Measurements from ENCODE around the gene PSME2. TPM values are rescaled to one million over a fixed set of nuclear protein-coding genes. Genes with fewer than 3 reads are reported as not detected.

Gene PSME2
- total and polyA plus RNA-seq, 2 of the 13 experiments (the other 11 are each of a cell fraction or from before 2014, with no cell fraction given), result 332 to 716 TPM

DNA sequence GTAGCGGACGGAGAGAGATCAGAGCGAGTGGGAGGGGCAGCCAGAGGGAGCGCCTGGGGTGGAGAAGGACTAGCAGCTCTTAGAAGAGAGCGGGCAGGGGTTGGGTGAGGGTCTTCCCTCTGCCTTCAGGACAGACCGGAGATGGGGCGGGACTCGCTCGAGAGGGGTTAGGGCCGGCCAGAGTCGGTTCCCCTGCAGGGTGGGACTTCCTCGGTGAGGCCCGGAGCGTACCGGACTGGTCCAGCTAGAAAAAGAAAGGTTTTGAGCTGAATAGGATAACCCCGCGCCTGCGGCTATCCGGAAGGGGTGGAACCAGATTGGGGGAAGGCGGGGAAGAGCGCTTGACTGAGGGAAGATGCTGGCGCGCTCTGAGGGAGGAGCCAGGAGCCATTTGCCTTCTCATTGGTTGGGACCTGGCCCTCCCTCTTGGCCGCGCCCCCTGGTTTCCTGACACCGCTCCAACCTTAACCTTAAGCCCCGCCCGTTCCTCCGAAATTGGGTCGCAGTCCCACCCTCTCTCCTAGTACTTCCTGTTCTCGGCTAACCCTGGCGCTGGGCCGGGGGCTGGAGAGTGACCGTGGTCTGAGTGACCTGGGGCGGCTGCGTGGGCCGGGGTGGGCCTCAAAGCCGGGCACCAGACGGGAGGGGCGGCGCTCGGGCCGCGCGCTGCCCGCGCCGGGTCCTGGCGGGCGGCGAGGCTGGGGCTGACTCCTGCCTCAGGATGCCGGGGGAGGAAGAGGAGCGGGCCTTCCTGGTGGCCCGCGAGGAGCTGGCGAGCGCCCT, 759 bp upstream of the PSME2 start, which contains the start of gene RNF31 (continued):
- TF ChIP-seq ZNF337 (CRISPR knock-in tag; IDR thresholded peaks at IDR 0.05; ENCODE audit: borderline replicate concordance, low read depth), result no peak
- TF ChIP-seq, protein P1, sequence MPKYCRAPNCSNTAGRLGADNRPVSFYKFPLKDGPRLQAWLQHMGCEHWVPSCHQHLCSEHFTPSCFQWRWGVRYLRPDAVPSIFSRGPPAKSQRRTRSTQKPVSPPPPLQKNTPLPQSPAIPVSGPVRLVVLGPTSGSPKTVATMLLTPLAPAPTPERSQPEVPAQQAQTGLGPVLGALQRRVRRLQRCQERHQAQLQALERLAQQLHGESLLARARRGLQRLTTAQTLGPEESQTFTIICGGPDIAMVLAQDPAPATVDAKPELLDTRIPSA (CRISPR knock-in tag; IDR thresholded peaks at IDR 0.05; ENCODE audit: borderline replicate concordance), result no peak
- TF ChIP-seq ZKSCAN5 (CRISPR knock-in tag; IDR thresholded peaks at IDR 0.05), result no peak
- TF ChIP-seq, protein P2, sequence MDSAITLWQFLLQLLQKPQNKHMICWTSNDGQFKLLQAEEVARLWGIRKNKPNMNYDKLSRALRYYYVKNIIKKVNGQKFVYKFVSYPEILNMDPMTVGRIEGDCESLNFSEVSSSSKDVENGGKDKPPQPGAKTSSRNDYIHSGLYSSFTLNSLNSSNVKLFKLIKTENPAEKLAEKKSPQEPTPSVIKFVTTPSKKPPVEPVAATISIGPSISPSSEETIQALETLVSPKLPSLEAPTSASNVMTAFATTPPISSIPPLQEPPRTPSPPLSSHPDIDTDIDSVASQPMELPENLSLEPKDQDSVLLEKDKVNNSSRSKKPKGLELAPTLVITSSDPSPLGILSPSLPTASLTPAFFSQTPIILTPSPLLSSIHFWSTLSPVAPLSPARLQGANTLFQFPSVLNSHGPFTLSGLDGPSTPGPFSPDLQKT (CRISPR knock-in tag; IDR thresholded peaks at IDR 0.05; ENCODE audit: borderline replicate concordance), result peak; percentile 85
- TF ChIP-seq, protein P3, sequence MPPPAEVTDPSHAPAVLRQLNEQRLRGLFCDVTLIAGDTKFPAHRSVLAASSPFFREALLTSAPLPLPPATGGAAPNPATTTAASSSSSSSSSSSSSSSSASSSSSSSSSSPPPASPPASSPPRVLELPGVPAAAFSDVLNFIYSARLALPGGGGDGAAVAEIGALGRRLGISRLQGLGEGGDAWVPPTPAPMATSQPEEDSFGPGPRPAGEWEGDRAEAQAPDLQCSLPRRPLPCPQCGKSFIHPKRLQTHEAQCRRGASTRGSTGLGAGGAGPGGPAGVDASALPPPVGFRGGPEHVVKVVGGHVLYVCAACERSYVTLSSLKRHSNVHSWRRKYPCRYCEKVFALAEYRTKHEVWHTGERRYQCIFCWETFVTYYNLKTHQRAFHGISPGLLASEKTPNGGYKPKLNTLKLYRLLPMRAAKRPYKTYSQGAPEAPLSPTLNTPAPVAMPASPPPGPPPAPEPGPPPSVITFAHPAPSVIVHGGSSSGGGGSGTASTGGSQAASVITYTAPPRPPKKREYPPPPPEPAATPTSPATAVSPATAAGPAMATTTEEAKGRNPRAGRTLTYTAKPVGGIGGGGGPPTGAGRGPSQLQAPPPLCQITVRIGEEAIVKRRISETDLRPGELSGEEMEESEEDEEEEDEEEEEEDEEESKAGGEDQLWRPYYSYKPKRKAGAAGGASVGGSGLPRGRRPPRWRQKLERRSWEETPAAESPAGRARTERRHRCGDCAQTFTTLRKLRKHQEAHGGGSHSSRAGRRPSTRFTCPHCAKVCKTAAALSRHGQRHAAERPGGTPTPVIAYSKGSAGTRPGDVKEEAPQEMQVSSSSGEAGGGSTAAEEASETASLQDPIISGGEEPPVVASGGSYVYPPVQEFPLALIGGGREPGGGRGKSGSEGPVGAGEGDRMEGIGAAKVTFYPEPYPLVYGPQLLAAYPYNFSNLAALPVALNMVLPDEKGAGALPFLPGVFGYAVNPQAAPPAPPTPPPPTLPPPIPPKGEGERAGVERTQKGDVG (CRISPR knock-in tag; IDR thresholded peaks at IDR 0.05; ENCODE audit: borderline replicate concordance), result no peak
- no peak for TF ChIP-seq ZNF496 (CRISPR knock-in tag; IDR thresholded peaks at IDR 0.05; ENCODE audit: insufficient replicate concordance)
- TF ChIP-seq, protein P4, sequence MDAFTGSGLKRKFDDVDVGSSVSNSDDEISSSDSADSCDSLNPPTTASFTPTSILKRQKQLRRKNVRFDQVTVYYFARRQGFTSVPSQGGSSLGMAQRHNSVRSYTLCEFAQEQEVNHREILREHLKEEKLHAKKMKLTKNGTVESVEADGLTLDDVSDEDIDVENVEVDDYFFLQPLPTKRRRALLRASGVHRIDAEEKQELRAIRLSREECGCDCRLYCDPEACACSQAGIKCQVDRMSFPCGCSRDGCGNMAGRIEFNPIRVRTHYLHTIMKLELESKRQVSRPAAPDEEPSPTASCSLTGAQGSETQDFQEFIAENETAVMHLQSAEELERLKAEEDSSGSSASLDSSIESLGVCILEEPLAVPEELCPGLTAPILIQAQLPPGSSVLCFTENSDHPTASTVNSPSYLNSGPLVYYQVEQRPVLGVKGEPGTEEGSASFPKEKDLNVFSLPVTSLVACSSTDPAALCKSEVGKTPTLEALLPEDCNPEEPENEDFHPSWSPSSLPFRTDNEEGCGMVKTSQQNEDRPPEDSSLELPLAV (CRISPR knock-in tag; conservative IDR thresholded peaks at IDR 0.05; ENCODE audit: low read depth), result no peak
- TF ChIP-seq KDM5B (CRISPR knock-in tag; IDR thresholded peaks at IDR 0.05; ENCODE audit: borderline replicate concordance), result peak; percentile 78
- TF ChIP-seq ZNF816 (CRISPR knock-in tag; IDR thresholded peaks at IDR 0.05; ENCODE audit: borderline replicate concordance), result no peak
- TF ChIP-seq, protein P5, sequence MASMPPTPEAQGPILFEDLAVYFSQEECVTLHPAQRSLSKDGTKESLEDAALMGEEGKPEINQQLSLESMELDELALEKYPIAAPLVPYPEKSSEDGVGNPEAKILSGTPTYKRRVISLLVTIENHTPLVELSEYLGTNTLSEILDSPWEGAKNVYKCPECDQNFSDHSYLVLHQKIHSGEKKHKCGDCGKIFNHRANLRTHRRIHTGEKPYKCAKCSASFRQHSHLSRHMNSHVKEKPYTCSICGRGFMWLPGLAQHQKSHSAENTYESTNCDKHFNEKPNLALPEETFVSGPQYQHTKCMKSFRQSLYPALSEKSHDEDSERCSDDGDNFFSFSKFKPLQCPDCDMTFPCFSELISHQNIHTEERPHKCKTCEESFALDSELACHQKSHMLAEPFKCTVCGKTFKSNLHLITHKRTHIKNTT (CRISPR knock-in tag; IDR thresholded peaks at IDR 0.05), result 0 out of 2 replicates have a peak, but pooled peaks have one; percentile 88
- no peak; the same call in 1 of the 2 replicates for TF ChIP-seq ZNF652 (CRISPR knock-in tag; IDR thresholded peaks at IDR 0.05; ENCODE audit: borderline replicate concordance, low read depth)
- TF ChIP-seq YEATS4 (CRISPR knock-in tag; IDR thresholded peaks at IDR 0.05; ENCODE audit: borderline replicate concordance), result peak; percentile 86
- TF ChIP-seq, protein P6, sequence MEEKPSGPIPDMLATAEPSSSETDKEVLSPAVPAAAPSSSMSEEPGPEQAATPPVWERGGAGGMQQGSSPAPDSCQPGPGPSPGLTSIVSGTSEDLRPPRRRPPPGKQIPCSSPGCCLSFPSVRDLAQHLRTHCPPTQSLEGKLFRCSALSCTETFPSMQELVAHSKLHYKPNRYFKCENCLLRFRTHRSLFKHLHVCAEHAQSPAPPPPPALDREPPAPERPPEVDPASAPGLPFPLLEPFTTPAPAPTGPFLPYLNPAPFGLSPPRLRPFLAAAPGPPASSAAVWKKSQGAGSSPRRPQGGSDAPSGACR (CRISPR knock-in tag; IDR thresholded peaks at IDR 0.05), result no peak
- TF ChIP-seq ZMYM2 (CRISPR knock-in tag; IDR thresholded peaks at IDR 0.05), result no peak
- TF ChIP-seq ZNF136 (CRISPR knock-in tag; IDR thresholded peaks at IDR 0.05; ENCODE audit: low read depth), result no peak
